Measurements from ENCODE around the gene RPS21.

RPS21 gene

GRCh38 chr20:62396367-62397239 lies 9.7 kb downstream of the RPS21 start:
- DNase-seq (ENCODE audit: low read depth), result no peak

GRCh38 chr20:62398120-62398821 lies 11.4 kb downstream of the RPS21 start:
- no peak for DNase-seq (ENCODE audit: low read depth)

- DNase-seq (ENCODE audit: low read depth), result no peak
These were observed 13.1 kb downstream of the RPS21 start for GRCh38 chr20:62400021-62400420.

- no peak for DNase-seq (ENCODE audit: low read depth)
These were observed 13.6 kb downstream of the RPS21 start for GRCh38 chr20:62400541-62400940.

DNA sequence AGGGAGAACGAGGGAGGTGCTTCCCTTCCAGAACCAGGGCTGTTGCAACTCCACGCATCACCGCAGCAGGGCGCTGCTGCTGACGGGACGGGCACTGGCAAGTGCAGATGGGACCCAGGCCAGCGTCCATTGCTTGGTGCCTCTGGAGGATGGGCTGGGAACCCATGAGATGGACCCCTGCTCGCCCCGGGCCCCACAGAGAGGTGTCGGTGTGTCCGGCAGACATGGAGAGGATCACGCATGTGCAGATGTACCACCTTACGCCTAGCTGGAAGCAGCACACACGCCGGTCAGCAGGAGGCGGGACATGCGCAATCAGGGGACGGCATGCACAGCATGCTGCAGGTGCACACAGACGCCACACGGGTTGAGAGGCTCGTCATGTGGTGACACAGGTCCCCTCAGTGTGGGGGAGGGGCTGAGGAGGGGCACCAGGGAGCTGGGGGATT lies 14.5 kb downstream of the RPS21 start:
- DNase-seq (ENCODE audit: low read depth), result no peak

DNA sequence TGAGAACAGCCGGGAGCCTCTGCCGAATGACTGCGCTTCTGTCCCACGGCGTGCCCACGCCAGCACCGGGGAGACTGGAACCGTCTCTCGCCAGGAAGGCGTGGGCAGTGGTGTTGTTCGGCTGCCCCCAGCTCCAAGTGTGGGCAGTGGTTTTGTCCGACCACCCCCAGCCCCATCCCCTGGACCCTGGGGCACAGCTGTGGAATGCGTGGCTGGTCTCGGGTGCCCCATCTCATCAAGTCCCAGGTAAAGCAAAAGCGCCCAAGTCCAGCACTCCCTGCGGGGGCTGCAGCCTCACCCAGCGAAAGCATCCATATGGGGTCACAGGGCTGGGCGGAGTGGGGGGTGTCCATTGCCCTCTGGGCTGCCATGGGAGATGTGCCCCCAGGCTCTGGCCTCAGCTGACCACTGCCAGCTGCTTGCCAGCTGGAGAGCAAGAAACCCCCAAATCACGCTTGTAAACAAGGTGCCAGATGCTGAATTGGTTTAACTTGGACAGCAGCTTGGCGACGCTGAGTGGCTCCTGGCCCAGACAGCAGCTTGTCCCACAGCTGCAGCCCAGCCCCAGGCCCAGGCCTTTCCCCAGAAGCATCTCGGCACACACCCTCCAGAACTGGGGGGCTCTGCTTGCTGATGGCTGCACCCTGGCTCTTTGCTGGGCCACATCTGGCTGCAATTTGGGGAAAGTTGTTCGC lies 15.7 kb downstream of the RPS21 start:
- no peak for DNase-seq (ENCODE audit: low read depth)

- DNase-seq (ENCODE audit: low read depth), result no peak
These were observed 16.4 kb downstream of the RPS21 start for GRCh38 chr20:62403331-62403730.

- no peak for DNase-seq (ENCODE audit: low read depth)
These were observed 17.3 kb downstream of the RPS21 start for GRCh38 chr20:62404112-62404665.

GRCh38 chr20:62404761-62405107 lies 17.8 kb downstream of the RPS21 start:
- no peak for DNase-seq (ENCODE audit: low read depth)

GRCh38 chr20:62405108-62405980 lies 18.4 kb downstream of the RPS21 start:
- no peak for DNase-seq (ENCODE audit: low read depth)

- no peak for DNase-seq (ENCODE audit: low read depth)
These were observed 19.1 kb downstream of the RPS21 start for GRCh38 chr20:62405981-62406513.

DNA sequence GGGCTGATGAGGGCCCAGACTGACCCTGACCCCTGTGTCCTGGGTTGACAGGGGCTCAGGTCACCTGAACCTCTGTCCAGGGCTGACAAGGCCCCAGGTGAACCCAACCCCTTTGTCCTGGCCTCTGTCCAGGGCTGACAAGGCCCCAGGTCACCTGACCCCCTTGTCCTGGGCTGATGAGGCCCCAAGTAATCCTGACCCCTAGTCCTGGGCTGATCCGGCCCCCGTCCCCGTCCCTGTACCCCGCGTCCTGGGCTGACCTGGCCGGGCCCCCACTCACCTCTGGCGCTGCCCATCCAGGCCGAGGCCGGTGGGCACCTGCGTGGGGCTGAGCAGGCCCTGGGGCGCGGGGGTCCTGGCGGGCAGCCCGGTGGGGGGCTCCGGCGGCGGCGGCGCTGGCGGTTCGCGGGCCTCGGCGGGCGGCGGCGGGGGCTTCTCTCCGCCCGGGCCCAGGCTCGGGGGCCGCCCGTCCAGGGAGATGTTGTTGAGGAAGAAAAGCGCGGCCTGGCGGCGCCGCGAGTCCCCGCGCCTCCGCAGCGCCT lies 19.8 kb downstream of the RPS21 start:
- no peak for DNase-seq (ENCODE audit: low read depth)

DNA sequence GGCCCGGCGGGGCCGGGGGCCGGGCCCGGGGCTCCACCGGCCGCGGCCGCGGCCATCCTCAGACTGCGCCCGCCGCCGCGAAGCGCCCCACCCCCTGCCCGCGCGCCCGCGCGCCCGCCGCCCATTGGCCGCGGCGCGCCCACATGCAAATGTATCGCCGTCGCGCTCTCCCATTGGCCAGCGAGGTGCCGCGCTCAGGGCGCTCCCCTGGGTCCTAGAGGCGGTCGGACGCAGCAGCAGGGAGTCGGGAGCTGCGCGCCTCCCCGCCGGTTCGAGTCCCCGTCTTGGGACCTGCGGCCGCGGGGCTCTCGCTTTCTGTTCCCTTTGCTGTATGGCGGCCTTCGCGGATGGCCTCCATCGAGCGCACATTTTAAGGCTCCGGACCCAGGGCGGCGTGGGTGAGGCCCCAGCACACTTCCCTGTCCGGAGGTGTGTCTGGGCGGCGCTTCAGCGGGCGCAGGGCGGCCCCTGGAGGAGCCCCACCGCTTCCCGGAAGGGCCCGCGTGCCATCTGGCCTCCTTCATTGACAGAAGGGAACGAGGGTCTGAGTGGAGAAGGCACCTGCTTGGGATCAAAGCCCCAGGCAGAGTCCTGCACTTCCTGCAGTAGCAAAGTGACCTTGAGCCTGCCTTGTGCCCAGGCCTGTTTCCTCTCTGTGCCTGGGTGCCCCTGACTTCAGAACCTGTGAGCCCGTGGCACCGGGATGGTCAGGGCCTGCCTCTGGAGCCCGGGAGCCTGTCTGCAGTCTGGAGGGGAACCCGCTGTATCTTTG lies 20.5 kb downstream of the RPS21 start, which contains the start of gene CABLES2:
CABLES2 (minus strand) TSS at position 65 of the 772 bp plus-strand sequence; CDS start at position 56, 9 bp downstream.
- peak; percentile 84 for DNase-seq (ENCODE audit: low read depth)

DNA sequence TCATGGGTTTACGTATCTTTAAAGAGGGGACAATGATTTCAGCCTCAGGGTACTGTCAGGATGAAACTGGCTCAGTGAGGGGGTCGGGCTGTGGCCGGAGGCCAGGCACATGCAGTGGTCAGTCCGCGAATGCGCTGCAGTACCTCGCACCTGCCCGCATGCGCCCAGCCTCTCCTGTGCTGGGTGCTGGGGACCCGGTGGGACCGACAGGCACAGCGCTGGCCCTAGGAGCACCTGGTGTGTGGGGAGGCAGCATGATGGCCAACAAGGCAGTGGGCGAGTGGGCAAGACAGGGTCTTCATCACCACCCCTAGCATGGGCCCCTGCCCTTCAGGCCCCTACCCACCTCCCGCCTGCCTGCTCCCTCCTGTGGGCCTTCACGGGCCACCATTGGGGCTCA lies 21.2 kb downstream of the RPS21 start:
- no peak for DNase-seq (ENCODE audit: low read depth)

DNA sequence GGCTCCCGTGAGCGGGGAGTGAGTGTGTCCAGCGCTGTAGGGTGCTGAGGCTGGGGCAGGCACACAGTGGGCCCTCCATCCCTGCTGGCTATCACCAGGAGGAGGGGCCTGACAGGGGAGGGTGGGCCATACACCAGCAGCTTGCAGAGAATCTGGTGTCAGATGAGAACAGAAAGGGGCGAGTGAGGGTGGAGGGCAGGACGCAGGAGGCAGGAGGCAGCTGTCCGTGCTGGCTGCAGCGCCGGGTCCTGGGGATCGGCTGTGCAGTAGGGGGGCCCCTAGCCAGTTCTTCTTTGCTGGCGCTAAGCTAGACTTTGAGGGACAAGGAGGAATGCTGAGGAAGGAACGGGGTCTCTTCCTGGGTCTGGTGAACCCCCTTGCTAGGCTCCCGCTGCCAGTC lies 21.7 kb downstream of the RPS21 start:
- DNase-seq (ENCODE audit: low read depth), result no peak

GRCh38 chr20:62409086-62409853 lies 22.4 kb downstream of the RPS21 start:
- no peak for DNase-seq (ENCODE audit: low read depth)

- no peak for DNase-seq (ENCODE audit: low read depth)
These were observed 23.2 kb downstream of the RPS21 start for GRCh38 chr20:62409931-62410745.

- no peak for DNase-seq (ENCODE audit: low read depth)
These were observed 24.0 kb downstream of the RPS21 start for GRCh38 chr20:62410746-62411478.

All from stimulated activated CD8-positive, alpha-beta memory T cell treated with anti-CD3 and anti-CD28 coated beads, Interleukin-12 subunit alpha, Interleukin-12 subunit beta, amount 100 ng/mL, for 1 hour (primary cell).